HEK293 (cell line): Measurements from ENCODE around the gene PDE4D.
"Not testable (repeated sequence)": the region's sequence is repeated elsewhere in the genome, so short reads cannot be mapped to it uniquely, and the experiment has no call there.

Experiments
- CTCF ChIP-seq: fragments of 450-650 bp; formaldehyde crosslinking; IDR thresholded peaks from 2 replicates; pipeline ENCODE4 v1.5.1; 2016; ENCODE audit warnings: missing biosample characterization, missing genetic modification characterization
- MZF1 ChIP-seq: fragments of 450-650 bp; formaldehyde crosslinking; IDR thresholded peaks from 2 replicates; pipeline ENCODE4 v1.5.1; 2017; ENCODE audit warnings: missing biosample characterization, missing genetic modification characterization, borderline replicate concordance
- TCF7L2 ChIP-seq: IDR thresholded peaks from 2 replicates; pipeline ENCODE4 v1.6.1; 2011; ENCODE audit warnings: low read depth, mild to moderate bottlenecking, inconsistent platforms, low read length, moderate library complexity, borderline replicate concordance
- ZBTB11 ChIP-seq: fragments of 450-650 bp; formaldehyde crosslinking; conservative IDR thresholded peaks from 2 replicates; pipeline ENCODE4 v1.5.1; 2016; ENCODE audit warnings: low read depth, missing biosample characterization, missing genetic modification characterization
- ZNF548 ChIP-seq: fragments of 450-650 bp; formaldehyde crosslinking; IDR thresholded peaks from 2 replicates; pipeline ENCODE4 v1.5.1; 2016; ENCODE audit warnings: missing biosample characterization, missing genetic modification characterization
- ZNF549 ChIP-seq: fragments of 450-650 bp; IDR thresholded peaks from 2 replicates; pipeline ENCODE4 v1.5.1; 2018; ENCODE audit warnings: missing biosample characterization, missing genetic modification characterization, mild to moderate bottlenecking, inconsistent platforms, moderate library complexity
- ZNF571 ChIP-seq: fragments of 450-650 bp; formaldehyde crosslinking; IDR thresholded peaks from 2 replicates; pipeline ENCODE4 v1.5.0; 2017; ENCODE audit warnings: missing biosample characterization, missing genetic modification characterization

GRCh38 chr5:59748036-59748663 lies 145.4 kb downstream of the PDE4D start:
- not testable (repeated sequence) for TF ChIP-seq TCF7L2; CTCF (tag by site-specific recombination); ZNF549; ZNF548; ZNF571 (tag by site-specific recombination); ZBTB11; MZF1 (tag by site-specific recombination)
